Measurements from ENCODE around the gene MRTFA.
A peak's percentile ranks its signal among the peaks of the same experiment; 100 is the strongest.

MRTFA gene

GRCh38 chr22:40610329-40610850, 26.1 kb downstream of the MRTFA start:
- H3K4me3 ChIP-seq (ENCODE audit: control insufficient read depth, low read depth, low read length), result no peak overlapping the region
- no peak for TF ChIP-seq CTCF (conservative IDR thresholded peaks at IDR 0.05; ENCODE audit: control insufficient read depth, insufficient read depth, low read depth, low read length)
- no peak for DNase-seq (ENCODE audit: low read depth)

GRCh38 chr22:40609216-40609615, 27.3 kb downstream of the MRTFA start:
- TF ChIP-seq CTCF (conservative IDR thresholded peaks at IDR 0.05; ENCODE audit: control insufficient read depth, insufficient read depth, low read depth, low read length), result no peak
- no peak for DNase-seq (ENCODE audit: low read depth)
- no peak overlapping the region for H3K4me3 ChIP-seq (ENCODE audit: control insufficient read depth, low read depth, low read length)

- no peak for TF ChIP-seq CTCF (conservative IDR thresholded peaks at IDR 0.05; ENCODE audit: control insufficient read depth, insufficient read depth, low read depth, low read length)
- H3K4me3 ChIP-seq (ENCODE audit: control insufficient read depth, low read depth, low read length), result no peak overlapping the region
- no peak for DNase-seq (ENCODE audit: low read depth)
These were observed 29.0 kb downstream of the MRTFA start for GRCh38 chr22:40607506-40607905.

- no peak overlapping the region for H3K4me3 ChIP-seq (ENCODE audit: control insufficient read depth, low read depth, low read length)
- no peak for DNase-seq (ENCODE audit: low read depth)
- TF ChIP-seq CTCF (conservative IDR thresholded peaks at IDR 0.05; ENCODE audit: control insufficient read depth, insufficient read depth, low read depth, low read length), result no peak
These were observed 30.2 kb downstream of the MRTFA start for GRCh38 chr22:40606306-40606705.

- TF ChIP-seq CTCF (conservative IDR thresholded peaks at IDR 0.05; ENCODE audit: control insufficient read depth, insufficient read depth, low read depth, low read length), result no peak
- H3K4me3 ChIP-seq (ENCODE audit: control insufficient read depth, low read depth, low read length), result no peak overlapping the region
- DNase-seq (ENCODE audit: low read depth), result no peak
These were observed 30.8 kb downstream of the MRTFA start for GRCh38 chr22:40605761-40606160.

- no peak overlapping the region for H3K4me3 ChIP-seq (ENCODE audit: control insufficient read depth, low read depth, low read length)
- no peak for TF ChIP-seq CTCF (conservative IDR thresholded peaks at IDR 0.05; ENCODE audit: control insufficient read depth, insufficient read depth, low read depth, low read length)
- DNase-seq (ENCODE audit: low read depth), result peak; percentile 72
These were observed 33.4 kb downstream of the MRTFA start for GRCh38 chr22:40603088-40603605.

GRCh38 chr22:40602231-40602630, 34.3 kb downstream of the MRTFA start:
- no peak overlapping the region for H3K4me3 ChIP-seq (ENCODE audit: control insufficient read depth, low read depth, low read length)
- DNase-seq (ENCODE audit: low read depth), result peak; percentile 52
- no peak for TF ChIP-seq CTCF (conservative IDR thresholded peaks at IDR 0.05; ENCODE audit: control insufficient read depth, insufficient read depth, low read depth, low read length)
